GM23248 (cell line): Measurements from ENCODE around the gene GRAMD1A. TPM values are rescaled to one million over a fixed set of nuclear protein-coding genes. Genes with fewer than 3 reads are reported as not detected.

Experiments used
- DNase-seq: peaks from one replicate; pipeline ENCODE4 v3.0.0-alpha.2; 2015
- H2AFZ ChIP-seq: fragments of 200-600 bp; sonication (generic); 2 replicates; pipeline ENCODE4 v1.6.1; 2016; ENCODE audit warnings: antibody characterized with exemption
- H3F3A ChIP-seq: fragments of 200-600 bp; sonication (generic); 2 replicates; pipeline ENCODE4 v1.6.1; 2016; ENCODE audit warnings: mild to moderate bottlenecking, antibody characterized with exemption, mixed run types; ENCODE audit not compliant: insufficient read depth
- H3K27ac ChIP-seq: fragments of 200-600 bp; sonication (generic); 2 replicates; pipeline ENCODE4 v1.5.1; 2016; ENCODE audit warnings: mild to moderate bottlenecking
- H3K27me3 ChIP-seq: fragments of 200-600 bp; sonication (generic); replicated peaks from 2 replicates; pipeline ENCODE4 v1.6.1; 2016; ENCODE audit warnings: mild to moderate bottlenecking; ENCODE audit not compliant: insufficient read depth
- H3K36me3 ChIP-seq: fragments of 200-600 bp; sonication (generic); 2 replicates; pipeline ENCODE4 v1.6.1; 2016; ENCODE audit warnings: low read depth, mild to moderate bottlenecking
- H3K4me1 ChIP-seq: fragments of 200-600 bp; sonication (generic); 2 replicates; pipeline ENCODE4 v1.6.1; 2016; ENCODE audit warnings: mild to moderate bottlenecking; ENCODE audit not compliant: insufficient read depth
- H3K4me2 ChIP-seq: fragments of 200-600 bp; sonication (generic); one replicate; pipeline ENCODE4 v1.6.1; 2016; ENCODE audit warnings: mild to moderate bottlenecking; ENCODE audit not compliant: unreplicated experiment
- H3K4me3 ChIP-seq: fragments of 200-600 bp; sonication (generic); 2 replicates; pipeline ENCODE4 v1.5.1; 2016; ENCODE audit warnings: mild to moderate bottlenecking
- H3K79me2 ChIP-seq: fragments of 200-600 bp; sonication (generic); 2 replicates; pipeline ENCODE4 v1.6.1; 2016; ENCODE audit warnings: mild to moderate bottlenecking; ENCODE audit not compliant: insufficient read depth
- H3K9ac ChIP-seq: fragments of 200-600 bp; sonication (generic); 2 replicates; pipeline ENCODE4 v1.6.1; 2016; ENCODE audit warnings: mild to moderate bottlenecking
- H3K9me2 ChIP-seq: fragments of 200-600 bp; sonication (generic); 2 replicates; pipeline ENCODE4 v1.6.1; 2016; ENCODE audit warnings: mixed run types, mild to moderate bottlenecking, moderate library complexity; ENCODE audit not compliant: insufficient read depth
- H3K9me3 ChIP-seq: fragments of 200-600 bp; sonication (generic); one replicate; pipeline ENCODE4 v1.6.1; 2017; ENCODE audit warnings: low read depth
- H4K20me1 ChIP-seq: fragments of 200-600 bp; sonication (generic); 2 replicates; pipeline ENCODE4 v1.6.0; 2016; ENCODE audit not compliant: insufficient read depth
- EZH2 ChIP-seq: fragments of 200-600 bp; sonication (generic); IDR thresholded peaks from 2 replicates; pipeline ENCODE4 v1.6.1; 2018; ENCODE audit warnings: antibody characterized with exemption, mild to moderate bottlenecking; ENCODE audit not compliant: insufficient read depth, poor library complexity, severe bottlenecking
- EZH2phosphoT487 ChIP-seq: fragments of 200-600 bp; sonication (generic); IDR thresholded peaks from 2 replicates; pipeline ENCODE4 v1.6.1; 2018; ENCODE audit warnings: antibody characterized with exemption, moderate library complexity, mild to moderate bottlenecking, low read depth; ENCODE audit not compliant: insufficient read depth
- WGBS, 2 experiments: methylation state at CpG; one replicate each; pipeline ENCODE4 v1.1.6; 2015 to 2017; ENCODE audit warnings: low lambda C conversion rate in 2 of 2, low coverage in 1 of 2; ENCODE audit errors: missing lambda C conversion rate in 2 of 2; 5-methylcytosine and 5-hydroxymethylcytosine counted together
- in situ Hi-C: fragments of 300-500 bp; cut with MboI; formaldehyde crosslinking; loops from 2 replicates; pipeline ENCODE4 v1.15.0; 2020
- polyA plus RNA-seq: library from polyadenylated mRNA; unstranded; fragments of >200 nt; fragmentation: Nextera tagmentation; extraction: Ambion mirVana; gene quantifications from 2 replicates; pipeline ENCODE4 v1.2.1, GENCODE V29; 2016
- total RNA-seq: library from RNA; depleted of rRNA; stranded (reverse); fragments of >200 nt; shearing (Covaris generic); gene quantifications from 2 replicates; pipeline ENCODE4 v1.2.3, GENCODE V29; 2014

Gene GRAMD1A
- total and polyA plus RNA-seq, 2 experiments from 2014 or later: 17.3 to 33.8 TPM

GRCh38 chr19:35017507-35017906 is 17.4 kb downstream of the GRAMD1A start:
- no peak for TF ChIP-seq EZH2
- no peak for TF ChIP-seq EZH2phosphoT487
- no peak overlapping the region for H3K4me2 ChIP-seq
- no peaks in the 10 kb centered on the region for H3K9me3 ChIP-seq
- in situ Hi-C loops: no loop called here
- H3K4me3 ChIP-seq: no peak overlapping the region
- no peak overlapping the region for H2AFZ ChIP-seq
- no peak overlapping the region for H3K27ac ChIP-seq
- H3K79me2 ChIP-seq: no peaks in the 10 kb centered on the region
- no peaks in the 10 kb centered on the region for H3K9me2 ChIP-seq
- no peaks in the 10 kb centered on the region for H3F3A ChIP-seq
- H3K4me1 ChIP-seq: no peaks in the 10 kb centered on the region
- H4K20me1 ChIP-seq: no peaks in the 10 kb centered on the region
- DNase-seq: no peak
- no peaks in the 10 kb centered on the region for H3K27me3 ChIP-seq
- 77 to 81% methylated on average over 3 of the region's 3 CpGs for WGBS, 2 experiments
- no peaks in the 10 kb centered on the region; the same call in 1 of the 2 replicates for H3K36me3 ChIP-seq
- no peak overlapping the region for H3K9ac ChIP-seq

GRCh38 chr19:35018379-35018778 is 18.3 kb downstream of the GRAMD1A start:
- H3K27me3 ChIP-seq: no peaks in the 10 kb centered on the region
- H3K9me2 ChIP-seq: no peaks in the 10 kb centered on the region
- no peaks in the 10 kb centered on the region; the same call in 1 of the 2 replicates for H3K36me3 ChIP-seq
- H2AFZ ChIP-seq: no peak overlapping the region
- TF ChIP-seq EZH2: no peak
- no peak for TF ChIP-seq EZH2phosphoT487
- no peak overlapping the region for H3K4me3 ChIP-seq
- H3K9ac ChIP-seq: no peak overlapping the region
- H3K4me1 ChIP-seq: no peaks in the 10 kb centered on the region
- DNase-seq: no peak
- no peaks in the 10 kb centered on the region for H3F3A ChIP-seq
- H4K20me1 ChIP-seq: no peaks in the 10 kb centered on the region
- in situ Hi-C loops: no loop called here
- H3K4me2 ChIP-seq: no peak overlapping the region
- H3K9me3 ChIP-seq: no peaks in the 10 kb centered on the region
- H3K79me2 ChIP-seq: no peaks in the 10 kb centered on the region
- 94 to 99% methylated on average over 4 of the region's 4 CpGs for WGBS, 2 experiments
- H3K27ac ChIP-seq: no peak overlapping the region

GRCh38 chr19:35019144-35019543 is 19.0 kb downstream of the GRAMD1A start:
- no peaks in the 10 kb centered on the region for H3K79me2 ChIP-seq

GRCh38 chr19:35021016-35021415 is 20.9 kb downstream of the GRAMD1A start:
- Histone ChIP-seq H3K4me3 (no peak overlapping the region), H3K27ac (no peak overlapping the region), H4K20me1 (no peaks in the 10 kb centered on the region), H3K9me3 (no peaks in the 10 kb centered on the region), H3K79me2 (no peaks in the 10 kb centered on the region), H3K9me2 (no peaks in the 10 kb centered on the region), H3K36me3 (no peaks in the 10 kb centered on the region; the same call in 1 of the 2 replicates), H3K9ac (no peak overlapping the region), H3K4me1 (no peaks in the 10 kb centered on the region), H3K4me2 (no peak overlapping the region), H3K27me3 (no peaks in the 10 kb centered on the region), H3F3A (no peaks in the 10 kb centered on the region), H2AFZ (no peak overlapping the region)
- DNase-seq: no peak
- in situ Hi-C loops: no loop called here
- WGBS, 2 experiments: 84 to 85% methylated on average over 10 of the region's 10 CpGs
- TF ChIP-seq EZH2phosphoT487: no peak
- TF ChIP-seq EZH2: no peak

More at GRCh38 chr19:35019144-35019543, 19.0 kb downstream of the GRAMD1A start:
- in situ Hi-C loops: no loop called here
- 86 to 95% methylated on average over 14 to 21 of the region's 22 CpGs for WGBS, 2 experiments
- no peak overlapping the region for H2AFZ ChIP-seq
- H3K27me3 ChIP-seq: no peaks in the 10 kb centered on the region
- H3K9me2 ChIP-seq: no peaks in the 10 kb centered on the region
- no peaks in the 10 kb centered on the region for H3K9me3 ChIP-seq
- no peaks in the 10 kb centered on the region for H3F3A ChIP-seq
- H3K9ac ChIP-seq: no peak overlapping the region
- no peak overlapping the region for H3K4me2 ChIP-seq
- H3K27ac ChIP-seq: no peak overlapping the region
- H3K36me3 ChIP-seq: no peaks in the 10 kb centered on the region; the same call in 1 of the 2 replicates
- TF ChIP-seq EZH2phosphoT487 (no peak), EZH2 (no peak)
- no peak for DNase-seq
- H4K20me1 ChIP-seq: no peaks in the 10 kb centered on the region
- H3K4me1 ChIP-seq: no peaks in the 10 kb centered on the region
- H3K4me3 ChIP-seq: no peak overlapping the region

GRCh38 chr19:35021596-35021995 is 21.5 kb downstream of the GRAMD1A start:
- Histone ChIP-seq H3K4me1 (no peaks in the 10 kb centered on the region), H3K4me2 (no peak overlapping the region), H3K9ac (no peak overlapping the region), H3K9me2 (no peaks in the 10 kb centered on the region), H3K4me3 (no peak overlapping the region), H3K36me3 (no peaks in the 10 kb centered on the region; the same call in 1 of the 2 replicates), H3K27ac (no peak overlapping the region), H2AFZ (no peak overlapping the region), H3K27me3 (no peaks in the 10 kb centered on the region), H3K79me2 (no peaks in the 10 kb centered on the region), H3F3A (no peaks in the 10 kb centered on the region), H3K9me3 (no peaks in the 10 kb centered on the region), H4K20me1 (no peaks in the 10 kb centered on the region)
- TF ChIP-seq EZH2phosphoT487 (no peak), EZH2 (no peak)
- DNase-seq: no peak
- 96 to 97% methylated on average over 16 to 25 of the region's 25 CpGs for WGBS, 2 experiments
- in situ Hi-C loops: no loop called here
